GM18507 (cell line): ENCODE data around the gene SCGB3A1.

Source experiments
- DNase-seq: peaks from one replicate; pipeline ENCODE4 v3.0.0; 2011; ENCODE audit warnings: low read depth; ENCODE audit not compliant: insufficient read length; ENCODE audit errors: extremely low spot score
- FAIRE-seq: peaks from 2 replicates; lab custom pipeline; 2011; peaks lifted over from hg19 to GRCh38; lab: Jason Lieb, UNC

The SCGB3A1 gene

DNA sequence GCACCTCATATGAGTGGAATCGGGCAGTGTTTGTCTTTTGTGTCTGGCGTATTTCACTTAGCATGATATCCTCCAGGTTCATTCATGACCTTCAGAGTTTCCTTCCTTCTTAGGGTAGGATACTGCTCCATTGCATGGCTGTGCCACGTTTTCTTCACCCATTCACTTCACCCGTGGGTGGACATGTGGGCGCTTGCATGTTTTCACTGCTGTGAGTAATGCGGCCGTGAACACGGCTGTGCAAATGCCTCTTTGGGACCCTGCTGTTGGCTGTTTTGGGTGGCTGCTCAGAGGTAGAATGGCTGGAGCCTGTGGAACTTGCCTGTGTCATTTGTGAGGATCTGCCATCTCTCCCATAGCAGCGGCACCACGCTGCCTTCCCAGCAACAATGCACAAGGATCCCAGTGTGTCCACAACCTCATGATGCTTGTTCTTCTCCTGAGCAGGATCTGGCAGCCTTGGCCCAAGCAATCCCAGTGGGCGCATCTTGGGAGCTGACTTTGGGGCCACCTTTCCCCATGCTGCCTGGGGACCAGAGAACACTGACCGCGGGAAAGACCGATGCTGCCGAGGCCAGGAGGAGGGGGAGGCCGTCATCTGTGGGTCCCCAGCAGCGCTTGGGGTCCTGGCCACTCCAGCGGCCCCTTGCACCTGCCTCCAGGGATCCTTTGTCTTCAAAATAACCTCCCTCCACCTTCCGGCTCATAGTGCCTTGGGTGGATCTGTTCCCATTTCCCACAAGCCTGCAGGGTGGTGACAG, 2.3 kb upstream of the SCGB3A1 start:
- no peak for DNase-seq
- FAIRE-seq: no peak

DNA sequence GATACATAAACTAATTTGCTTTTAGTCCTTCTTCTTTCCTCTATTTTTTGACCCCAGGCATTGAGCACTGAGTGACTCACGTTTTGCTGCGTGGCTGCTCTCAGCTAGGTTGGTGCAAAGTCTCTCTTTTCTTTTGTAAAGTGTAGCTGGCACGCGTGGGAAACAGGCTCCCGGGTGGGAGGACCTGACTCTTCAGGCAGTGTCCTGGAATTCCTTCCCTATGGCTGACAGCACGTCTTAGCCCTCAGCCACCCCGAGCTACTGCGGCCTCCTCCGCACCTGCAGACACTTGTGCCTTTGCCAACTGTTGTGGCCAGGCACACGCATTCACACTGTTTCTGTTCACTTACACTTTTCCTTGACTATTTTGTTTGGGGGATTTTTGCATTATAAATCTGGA, 877 bp upstream of the SCGB3A1 start:
- DNase-seq (no peak), FAIRE-seq (no peak)

DNA sequence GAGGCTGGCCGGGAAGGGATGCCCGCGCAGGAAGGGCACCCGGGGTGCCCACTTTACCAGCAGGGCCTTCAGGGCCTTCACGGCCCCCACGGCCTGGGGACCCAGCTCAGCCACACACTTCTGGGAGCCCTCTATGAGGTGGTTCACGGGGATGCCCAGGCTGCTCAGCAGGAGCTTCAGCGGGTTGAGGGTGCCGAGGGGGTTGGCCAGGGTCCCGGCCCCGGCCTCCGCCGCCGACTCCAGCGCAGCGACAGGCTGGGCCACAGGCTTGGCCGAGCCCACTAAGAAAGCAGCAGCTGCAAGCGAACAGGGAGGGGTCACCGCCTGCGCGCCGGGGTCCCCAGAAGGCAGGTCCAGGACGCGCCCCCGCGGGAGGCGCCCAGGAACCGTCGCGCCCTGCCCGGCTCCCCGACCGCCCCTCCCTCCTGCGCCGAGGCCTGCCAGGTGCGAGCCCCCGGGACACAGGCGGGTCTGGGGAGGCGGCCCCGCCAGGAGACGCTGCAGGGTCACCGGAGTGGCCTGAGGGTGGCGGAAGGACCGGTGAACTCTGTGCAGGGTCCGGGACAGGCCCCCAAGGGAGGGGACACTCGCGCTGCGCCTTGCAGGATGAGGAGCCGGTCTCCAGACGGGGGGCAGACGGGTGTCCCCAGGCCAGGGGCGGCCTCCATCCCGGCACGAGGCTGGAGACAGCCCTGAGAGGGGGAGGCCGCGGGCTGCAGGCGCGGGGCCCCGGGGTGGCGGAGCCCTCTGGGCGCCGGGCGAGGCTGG, 572 bp downstream of the SCGB3A1 start:
- DNase-seq: no peak
- FAIRE-seq: no peak

DNA sequence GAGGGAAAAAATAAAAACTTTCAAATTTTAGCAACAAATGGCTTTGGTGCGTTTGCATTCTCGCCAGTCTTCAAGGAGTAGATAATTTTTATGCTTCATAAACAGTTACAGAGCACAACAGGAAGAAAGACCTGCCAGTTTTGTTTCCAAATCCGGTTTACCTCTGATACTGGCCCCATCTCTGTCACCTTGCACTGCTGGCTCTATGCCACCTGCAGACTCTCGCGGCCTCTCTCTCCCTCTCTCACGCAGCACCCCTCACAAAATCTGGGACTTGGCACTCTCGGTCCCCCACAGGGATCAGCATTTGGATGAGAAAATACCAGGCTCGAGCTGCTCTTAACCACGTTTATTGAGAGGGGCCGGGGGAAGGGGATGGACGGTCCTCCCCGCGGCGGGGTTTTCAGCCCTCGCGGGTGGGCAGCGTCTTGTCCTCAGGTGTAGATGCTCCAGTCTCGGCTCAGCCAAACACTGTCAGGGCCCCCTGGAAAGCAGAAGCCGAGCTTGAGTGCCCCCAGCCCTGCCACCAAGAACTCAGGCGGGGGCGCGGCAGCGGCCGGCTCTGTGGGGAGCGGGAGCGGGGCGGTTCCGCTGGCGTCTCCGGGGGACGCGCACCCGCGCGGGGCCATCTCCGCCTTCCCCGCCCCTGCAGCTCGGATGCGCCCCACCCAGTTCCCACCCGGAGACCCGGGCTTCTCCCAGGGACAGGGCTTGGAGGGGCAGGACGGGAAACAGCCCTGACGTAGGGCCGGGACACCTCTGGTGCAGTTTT, 1.3 kb downstream of the SCGB3A1 start:
- DNase-seq (no peak), FAIRE-seq (no peak)

DNA sequence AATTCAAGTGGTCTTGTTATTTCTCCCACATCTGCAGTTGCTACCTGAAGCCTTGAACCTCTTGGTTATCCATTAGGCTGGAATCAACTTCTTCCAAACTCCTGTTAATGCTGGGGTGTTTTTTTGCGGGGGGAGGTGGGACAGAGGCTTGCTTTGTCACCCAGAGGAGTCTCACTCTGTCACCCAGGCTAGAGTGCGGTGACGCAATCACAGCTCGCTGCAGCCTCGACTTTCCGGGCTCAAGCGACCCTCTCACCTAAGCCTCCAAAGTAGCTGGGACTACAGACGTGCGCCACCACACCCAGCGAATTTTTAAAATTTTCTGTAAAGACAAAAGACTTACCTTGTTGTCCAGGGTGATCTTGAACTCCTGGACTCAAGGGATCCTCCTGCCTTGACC, 4.4 kb downstream of the SCGB3A1 start:
- DNase-seq: no peak
- FAIRE-seq: no peak

DNA sequence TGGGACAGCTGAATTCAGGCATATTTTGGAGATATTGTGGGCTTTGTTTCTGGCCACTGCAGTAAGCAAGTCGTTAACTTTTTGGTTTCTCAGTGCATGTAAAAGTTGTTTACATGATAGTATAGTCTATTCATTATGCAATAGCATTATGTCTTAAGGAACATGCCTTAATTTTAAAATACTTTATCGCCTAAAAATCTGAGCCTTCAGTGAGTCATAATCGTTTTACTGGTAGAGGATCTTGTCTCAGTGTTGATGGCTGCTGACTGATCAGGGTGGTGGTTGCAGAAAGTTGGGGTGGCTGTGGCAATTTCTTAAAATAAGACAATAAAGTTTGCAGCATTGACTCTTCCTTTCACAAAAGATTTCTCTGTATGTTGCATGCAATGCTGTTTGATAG, 5.1 kb downstream of the SCGB3A1 start:
- no peak for FAIRE-seq
- no peak for DNase-seq

DNA sequence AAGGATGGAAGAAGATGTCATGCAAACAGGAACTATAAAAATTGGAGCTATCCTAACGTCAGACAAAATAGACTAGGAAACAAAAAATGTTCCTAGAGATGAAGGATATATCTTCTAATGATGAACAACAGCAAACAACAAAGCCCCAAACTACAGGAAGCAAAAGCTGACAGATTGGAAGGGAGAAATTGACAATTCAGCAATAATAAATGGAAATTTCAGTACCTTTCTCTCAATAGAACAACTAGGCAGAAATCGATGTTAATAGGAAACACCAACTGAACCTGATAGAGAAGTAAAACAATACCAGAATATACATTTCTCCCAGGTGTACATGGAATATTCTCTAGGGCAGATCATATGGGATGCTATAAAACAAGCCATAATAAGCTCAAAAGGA, 7.6 kb downstream of the SCGB3A1 start:
- no peak for FAIRE-seq
- no peak for DNase-seq

DNA sequence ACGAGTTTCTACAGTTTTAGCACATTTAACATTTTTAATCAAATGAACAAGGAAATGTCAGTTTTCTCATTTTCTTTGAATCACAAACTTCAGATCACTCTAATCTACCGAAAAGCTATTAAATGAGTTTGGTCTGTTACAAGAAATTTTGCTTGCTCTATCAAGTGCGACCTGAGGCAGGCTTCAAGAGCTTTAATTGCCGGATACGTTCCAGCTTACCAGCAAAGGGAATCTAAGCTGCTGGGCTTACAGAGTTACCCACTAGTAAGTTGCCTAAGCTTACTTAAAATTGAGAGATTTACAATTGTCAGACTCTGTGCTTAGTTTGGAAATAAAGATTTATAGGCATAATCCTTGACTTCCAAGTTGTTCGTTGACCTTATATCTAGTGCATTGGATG, 10.6 kb downstream of the SCGB3A1 start:
- FAIRE-seq (no peak), DNase-seq (no peak)

DNA sequence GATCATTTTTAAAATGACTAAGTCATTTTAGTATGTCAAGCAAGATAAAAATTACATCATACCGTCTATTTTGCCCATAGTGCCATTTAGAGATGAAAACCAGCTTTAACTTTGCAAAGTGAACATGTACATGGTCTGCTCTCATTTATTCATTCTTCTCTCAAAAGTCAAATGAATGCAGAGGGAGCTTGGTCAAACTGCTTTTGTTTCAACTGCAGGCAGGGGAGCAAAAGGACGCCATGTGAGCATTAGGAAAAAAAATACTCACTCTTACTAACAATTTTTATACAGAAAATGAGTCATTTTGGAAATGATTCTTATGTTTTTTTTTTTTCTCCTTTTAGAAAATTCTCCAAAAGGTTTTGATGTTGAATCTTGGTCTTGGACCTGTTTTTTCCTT, 15.7 kb downstream of the SCGB3A1 start:
- DNase-seq (no peak), FAIRE-seq (no peak)

DNA sequence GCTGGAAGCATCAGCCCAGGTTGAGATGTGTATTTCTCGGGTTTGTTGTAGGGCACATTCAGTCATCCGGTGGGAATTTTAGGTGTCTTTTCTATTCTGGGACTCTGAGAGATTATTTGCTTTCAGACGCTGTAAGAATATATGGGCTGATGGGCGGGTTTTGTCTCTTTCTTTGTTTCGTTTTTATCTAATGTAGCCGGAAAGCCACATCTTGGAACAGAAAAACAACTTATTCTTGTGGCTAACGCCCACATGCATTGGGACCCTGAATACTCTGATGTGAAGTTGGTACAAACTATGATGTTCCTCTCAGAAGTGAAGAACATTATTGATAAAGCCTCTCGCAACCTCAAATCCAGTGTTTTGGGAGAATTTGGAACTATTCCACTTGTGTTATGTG, 22.4 kb downstream of the SCGB3A1 start:
- no peak for DNase-seq
- FAIRE-seq: no peak

DNA sequence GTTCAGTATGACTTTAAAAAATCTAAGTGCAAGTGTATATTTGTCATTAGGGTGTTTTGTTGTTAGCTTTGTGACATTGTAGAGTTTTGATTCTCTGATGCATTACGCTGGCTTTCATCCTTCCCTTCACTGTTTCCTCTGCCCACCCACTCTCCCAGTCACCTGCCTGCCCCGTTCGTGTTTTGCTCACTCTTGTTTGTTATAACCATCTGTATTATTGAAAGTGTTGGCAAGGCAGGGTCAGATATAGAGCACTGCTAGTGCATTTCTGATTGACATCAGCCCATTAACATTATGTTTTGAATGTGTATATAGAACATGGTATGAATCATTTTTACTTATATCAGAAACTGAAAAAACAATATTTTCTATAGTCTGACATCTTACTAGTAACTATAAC, 27.3 kb downstream of the SCGB3A1 start:
- peak; percentile 55 for FAIRE-seq
- DNase-seq: no peak

DNA sequence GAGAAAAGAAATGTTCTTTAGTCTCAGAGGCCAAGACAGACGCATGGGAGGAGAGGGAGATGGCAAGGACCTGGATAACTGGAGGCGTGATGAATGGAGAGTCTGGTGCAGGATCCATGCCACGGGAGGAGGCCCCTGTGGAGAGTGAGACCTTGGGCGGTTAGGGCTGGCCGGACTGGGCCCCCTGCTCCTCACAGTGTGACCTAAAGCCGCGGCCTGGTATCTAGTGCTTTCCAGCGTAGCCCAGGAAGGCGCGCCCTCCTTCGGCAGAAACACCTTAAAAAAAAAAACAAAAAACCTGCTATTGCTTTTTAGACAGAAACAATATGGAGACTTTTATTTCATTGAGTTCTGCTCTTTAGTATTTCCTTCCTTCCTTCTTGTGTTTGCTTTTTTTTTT, 33.1 kb downstream of the SCGB3A1 start:
- no peak for DNase-seq
- FAIRE-seq: no peak

DNA sequence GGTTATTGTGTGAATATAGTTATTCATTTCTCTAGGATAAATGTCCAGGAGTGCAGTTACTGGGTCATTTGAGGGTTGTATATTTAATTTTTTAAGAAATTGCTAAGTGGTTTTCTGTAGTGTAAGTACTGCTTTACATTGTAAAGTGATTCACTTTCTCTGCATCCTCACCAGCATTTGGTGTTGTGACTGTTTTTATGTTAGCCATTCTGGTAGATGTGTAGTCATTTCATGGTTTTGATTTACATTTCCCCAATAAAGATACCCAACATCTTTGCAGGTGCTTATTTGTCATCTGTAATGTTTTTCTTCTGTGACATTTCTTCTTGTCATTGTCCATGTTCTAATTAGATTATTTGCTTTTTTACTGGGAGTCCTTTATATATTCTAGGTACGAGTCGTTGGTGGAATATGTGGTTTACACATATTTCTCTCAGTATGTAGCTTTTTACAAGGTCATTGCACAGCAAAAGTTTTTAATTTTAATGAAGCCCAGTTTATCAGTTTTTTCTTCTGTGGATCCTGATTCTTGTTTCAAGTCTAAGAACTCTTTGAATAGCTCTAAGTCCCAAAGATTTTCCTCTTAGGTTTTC, 34.0 kb downstream of the SCGB3A1 start:
- DNase-seq (no peak), FAIRE-seq (no peak)

DNA sequence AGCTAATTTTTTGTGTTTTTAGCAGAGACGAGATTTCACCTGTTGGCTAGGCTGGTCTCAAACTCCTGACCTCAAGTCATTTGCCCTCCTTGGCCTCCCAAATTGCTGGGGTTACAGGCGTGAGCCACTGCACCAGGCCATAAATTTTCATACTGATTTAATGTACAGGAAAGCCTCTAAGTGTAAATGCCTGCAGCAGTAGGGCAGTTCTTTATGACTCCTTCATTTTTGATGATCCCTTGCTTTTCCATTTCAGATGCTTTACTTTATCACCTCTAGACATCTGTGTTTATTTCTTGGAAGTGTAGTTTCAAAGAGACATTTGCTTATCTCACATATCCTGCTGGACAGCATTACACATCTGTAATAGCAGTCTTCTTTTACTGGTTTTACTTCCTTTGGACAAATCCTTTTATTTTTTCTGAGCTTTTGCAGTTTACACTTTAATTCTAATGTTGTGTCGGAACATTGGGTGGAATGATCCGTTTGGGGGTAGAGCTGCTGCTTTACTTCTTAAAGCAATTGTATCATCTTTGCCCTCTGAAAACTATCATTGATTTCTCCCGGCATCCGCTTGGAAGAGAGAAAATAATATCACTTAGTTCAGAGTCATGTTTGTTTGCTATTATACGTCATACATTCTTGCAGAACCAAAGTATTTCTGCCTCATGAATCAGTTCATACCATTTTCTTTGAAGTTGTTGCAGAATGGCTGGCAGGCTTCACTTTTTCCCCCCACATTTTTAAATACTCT, 36.0 kb downstream of the SCGB3A1 start:
- FAIRE-seq (no peak), DNase-seq (no peak)

DNA sequence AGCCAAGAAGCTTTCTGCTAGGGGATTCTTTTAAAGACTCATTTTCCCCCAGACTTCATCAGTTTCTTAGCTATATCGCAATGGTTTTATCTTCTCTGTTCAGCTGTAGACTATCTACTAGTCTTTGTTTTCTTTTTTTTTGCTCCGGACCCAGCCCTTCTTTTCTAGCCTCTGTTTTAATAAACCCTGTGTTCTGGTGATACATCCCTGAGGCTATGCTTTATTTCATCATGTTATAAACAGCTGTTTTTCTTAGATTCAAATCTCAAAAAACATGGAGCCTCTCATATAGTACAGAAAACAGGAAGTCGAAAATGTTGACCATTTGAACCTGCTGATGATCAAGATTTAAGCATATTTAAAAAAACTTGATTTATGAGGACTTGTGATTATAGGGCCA, 37.8 kb downstream of the SCGB3A1 start:
- DNase-seq (no peak), FAIRE-seq (no peak)

DNA sequence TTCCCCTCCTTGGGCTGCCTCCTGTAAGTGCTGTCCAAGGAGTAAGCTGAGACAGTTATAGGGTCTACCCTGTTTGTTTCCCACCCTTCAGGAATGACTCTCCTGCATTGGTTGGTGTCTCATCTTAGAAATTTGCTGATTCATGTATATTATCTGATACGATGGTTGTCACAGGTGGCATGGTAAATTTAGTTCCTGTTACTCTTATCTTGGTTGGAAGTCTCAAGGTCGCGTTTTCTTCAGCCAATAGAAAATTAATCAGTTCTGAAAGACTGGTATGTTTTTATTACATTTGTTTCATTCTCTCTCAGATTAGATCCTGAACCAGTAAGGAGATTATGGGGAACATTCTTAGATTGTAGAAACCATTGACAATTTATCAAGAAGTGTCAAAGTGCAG, 42.7 kb downstream of the SCGB3A1 start:
- DNase-seq (no peak), FAIRE-seq (no peak)

DNA sequence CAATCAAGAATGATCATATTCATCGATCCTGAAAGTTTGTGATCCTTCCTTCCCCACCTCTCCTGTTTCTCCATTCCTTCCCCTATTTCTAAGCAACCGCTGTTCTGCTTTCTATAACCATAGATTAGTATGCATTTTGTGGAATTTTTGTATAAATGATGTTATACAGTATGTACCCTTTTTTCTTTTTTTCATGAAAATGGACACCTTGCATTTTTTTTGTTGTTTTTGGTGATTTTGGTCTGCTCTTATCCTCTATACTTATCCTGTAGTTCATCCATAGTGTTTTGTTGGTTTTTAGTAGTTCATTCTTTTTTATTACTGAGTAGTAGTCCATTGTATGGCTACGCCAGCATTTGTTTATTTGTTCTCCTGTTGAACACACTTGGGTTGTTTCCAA, 46.1 kb downstream of the SCGB3A1 start:
- no peak for FAIRE-seq
- DNase-seq: no peak

DNA sequence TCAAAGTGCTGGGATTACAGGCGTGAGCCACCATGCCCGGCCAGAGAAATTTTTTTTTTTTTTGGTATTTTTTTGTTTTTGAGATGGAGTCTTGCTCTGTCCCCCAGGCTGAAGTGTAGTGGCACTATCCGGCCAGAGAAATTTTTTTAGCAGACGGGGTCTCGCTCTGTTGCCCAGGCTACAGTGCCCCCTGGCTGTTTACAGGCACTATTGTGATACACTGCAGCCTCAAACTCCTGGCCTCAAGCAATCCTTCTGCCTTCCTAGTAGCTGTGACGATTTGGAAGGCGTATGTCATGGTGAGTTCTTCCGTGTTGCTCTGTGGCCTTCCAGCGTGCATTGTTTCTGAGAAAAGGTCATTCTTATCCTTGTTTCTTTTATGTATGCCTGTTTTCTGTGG, 49.6 kb downstream of the SCGB3A1 start:
- no peak for DNase-seq
- FAIRE-seq: no peak
